C4-2B (cell line): ENCODE measurements around the gene OR5L2.
A peak's percentile ranks its signal among the peaks of the same experiment; 100 is the strongest.
"Not testable (repeated sequence)": the region's sequence is repeated elsewhere in the genome, so short reads cannot be mapped to it uniquely, and the experiment has no call there.

Experiments used
- ZFX ChIP-seq: fragments of 450-650 bp; IDR thresholded peaks from 2 replicates; pipeline ENCODE4 v1.6.1; 2017
- TF ChIP-seq, protein P1 (sequence below): fragments of 450-650 bp; conservative IDR thresholded peaks from 2 replicates; pipeline ENCODE4 v1.5.1; 2017; ENCODE audit warnings: mild to moderate bottlenecking

DNA sequence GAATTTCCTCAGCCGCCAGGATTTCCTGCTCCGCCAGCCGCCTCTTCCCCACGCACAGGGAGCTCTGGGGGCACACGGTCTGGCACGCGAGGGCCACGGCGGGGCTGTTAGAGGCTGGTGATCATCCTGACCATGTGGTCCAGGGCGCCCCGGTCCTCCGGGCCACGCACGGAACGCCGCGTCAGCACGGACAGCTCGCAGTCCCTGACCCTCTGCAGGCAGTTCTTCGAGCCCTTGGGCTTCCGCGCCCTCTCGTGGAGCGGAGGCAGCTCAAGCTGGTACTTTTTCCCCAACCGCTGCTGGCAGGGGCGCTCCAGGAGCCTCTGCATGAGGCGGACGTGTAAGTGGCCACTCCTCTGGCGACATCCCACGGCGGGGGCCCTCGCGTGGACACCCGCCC is 46.1 kb downstream of the OR5L2 start:
- TF ChIP-seq, protein P1, sequence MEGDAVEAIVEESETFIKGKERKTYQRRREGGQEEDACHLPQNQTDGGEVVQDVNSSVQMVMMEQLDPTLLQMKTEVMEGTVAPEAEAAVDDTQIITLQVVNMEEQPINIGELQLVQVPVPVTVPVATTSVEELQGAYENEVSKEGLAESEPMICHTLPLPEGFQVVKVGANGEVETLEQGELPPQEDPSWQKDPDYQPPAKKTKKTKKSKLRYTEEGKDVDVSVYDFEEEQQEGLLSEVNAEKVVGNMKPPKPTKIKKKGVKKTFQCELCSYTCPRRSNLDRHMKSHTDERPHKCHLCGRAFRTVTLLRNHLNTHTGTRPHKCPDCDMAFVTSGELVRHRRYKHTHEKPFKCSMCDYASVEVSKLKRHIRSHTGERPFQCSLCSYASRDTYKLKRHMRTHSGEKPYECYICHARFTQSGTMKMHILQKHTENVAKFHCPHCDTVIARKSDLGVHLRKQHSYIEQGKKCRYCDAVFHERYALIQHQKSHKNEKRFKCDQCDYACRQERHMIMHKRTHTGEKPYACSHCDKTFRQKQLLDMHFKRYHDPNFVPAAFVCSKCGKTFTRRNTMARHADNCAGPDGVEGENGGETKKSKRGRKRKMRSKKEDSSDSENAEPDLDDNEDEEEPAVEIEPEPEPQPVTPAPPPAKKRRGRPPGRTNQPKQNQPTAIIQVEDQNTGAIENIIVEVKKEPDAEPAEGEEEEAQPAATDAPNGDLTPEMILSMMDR = peak; percentile 33
- TF ChIP-seq ZFX = not testable (repeated sequence)
